ENCODE measurements around the gene SNX5. TPM values are rescaled to one million over a fixed set of nuclear protein-coding genes. Genes with fewer than 3 reads are reported as not detected.

SNX5 gene
- total and polyA plus RNA-seq, 2 of the 8 experiments (the other 6 are each of a cell fraction or from before 2014, with no cell fraction given), result 155 to 194 TPM

DNA sequence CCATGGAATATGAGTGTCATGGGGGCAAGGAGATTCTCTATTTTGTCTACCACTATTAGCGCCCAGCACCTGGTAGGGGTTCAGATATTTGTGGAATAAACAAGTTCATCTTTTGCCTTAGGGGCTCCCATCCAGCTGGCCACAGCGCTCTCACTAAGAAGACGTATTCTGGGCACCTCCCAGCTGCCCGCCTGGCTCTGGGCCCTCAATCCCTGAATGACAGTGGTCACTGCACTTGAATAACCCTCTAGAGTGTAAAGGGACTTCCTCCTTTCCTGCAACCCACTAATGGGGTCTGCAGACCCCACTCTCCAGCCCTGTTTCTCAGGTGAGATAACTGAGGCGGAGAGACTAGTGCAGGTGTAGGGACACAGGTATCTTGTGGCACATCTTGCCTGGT lies 36.2 kb downstream of the SNX5 start (continued):
- no peak for TF ChIP-seq ATF2 (IDR thresholded peaks at IDR 0.05; ENCODE audit: low read length)
